GM12878 (cell line): ENCODE data around the gene GABRP. TPM values are rescaled to one million over a fixed set of nuclear protein-coding genes. Genes with fewer than 3 reads are reported as not detected.

Source experiments
- ATAC-seq: fragments of 200-7000 bp; cut with Tn5 transposase; 3 replicates; pipeline ENCODE4 v1.9.1; 2020; ENCODE audit warnings: mild to moderate bottlenecking, moderate library complexity
- BruUV-seq: library from RNA; stranded (reverse); fragments of 400-500 nt; replicated peaks from 2 replicates; lab custom pipeline; 2021; lab: Mats Ljungman, UMichigan
- CTCF ChIA-PET: fragments of 300-600 bp; sonication (Branson Sonifier 250); formaldehyde crosslinking; extraction: SDS; loops from one replicate; lab custom pipeline; 2021; ENCODE audit warnings: inconsistent platforms; lab: Yijun Ruan, JAX
- POLR2A ChIA-PET: fragments of 350-600 bp; formaldehyde crosslinking; extraction: SDS; loops from one replicate; lab custom pipeline; 2021; ENCODE audit warnings: inconsistent platforms; lab: Charles Lee
- RAD21 ChIA-PET: fragments of 300-600 bp; sonication (Branson Sonifier 250); formaldehyde crosslinking; loops from one replicate; lab custom pipeline; 2023; ENCODE audit warnings: antibody characterized with exemption; ENCODE audit not compliant: unreplicated experiment; lab: Charles Lee
- SMC1A ChIA-PET: fragments of 300-600 bp; sonication (Branson Sonifier 250); formaldehyde crosslinking; loops from one replicate; lab custom pipeline; 2023; ENCODE audit not compliant: unreplicated experiment, uncharacterized antibody; lab: Charles Lee
- DNase-seq: peaks from one replicate; pipeline ENCODE4 v3.0.0-alpha.2; 2011; ENCODE audit warnings: low read depth, low spot score
- FAIRE-seq: peaks from 3 replicates; lab custom pipeline; 2011; peaks lifted over from hg19 to GRCh38; lab: Jason Lieb, UNC
- H2AFZ ChIP-seq: 2 replicates; pipeline ENCODE4 v1.6.0; 2011; ENCODE audit warnings: low read depth, low read length, control low read depth; ENCODE audit not compliant: control insufficient read depth
- H3K27ac ChIP-seq: 2 replicates; pipeline ENCODE4 v1.5.1; 2011; ENCODE audit warnings: control low read depth; ENCODE audit not compliant: control insufficient read depth, insufficient read depth
- H3K27me3 ChIP-seq, 2 experiments: replicated peaks in 1 of 2; 2 replicates each; pipeline versions ENCODE4 v1.6.0 to v1.6.1; 2011; ENCODE audit warnings: low read length in 1 of 2; ENCODE audit not compliant: control insufficient read depth in 2 of 2, insufficient read depth in 2 of 2
- H3K36me3 ChIP-seq, 2 experiments: 2 replicates each; pipeline ENCODE4 v1.5.1; 2011; ENCODE audit warnings: low read length in 1 of 2; ENCODE audit not compliant: control insufficient read depth in 2 of 2, insufficient read depth in 2 of 2
- H3K4me1 ChIP-seq: 2 replicates; pipeline ENCODE4 v1.6.1; 2011; ENCODE audit warnings: mild to moderate bottlenecking, low read length, moderate library complexity, mixed read lengths; ENCODE audit not compliant: control insufficient read depth, insufficient read depth
- H3K4me2 ChIP-seq: 2 replicates; pipeline ENCODE4 v1.6.0; 2011; ENCODE audit warnings: control low read depth; ENCODE audit not compliant: control insufficient read depth, insufficient read depth
- H3K4me3 ChIP-seq: fragments of 200-600 bp; sonication (generic); 2 replicates; pipeline ENCODE4 v1.5.1; 2016
- H3K79me2 ChIP-seq: 2 replicates; pipeline ENCODE4 v1.6.0; 2011; ENCODE audit warnings: low read length; ENCODE audit not compliant: control insufficient read depth, insufficient read depth
- H3K9ac ChIP-seq: 2 replicates; pipeline ENCODE4 v1.8.0; 2011; ENCODE audit warnings: low read length, control low read depth, mixed read lengths; ENCODE audit not compliant: control insufficient read depth, insufficient read depth
- H3K9me3 ChIP-seq: replicated peaks from 3 replicates; pipeline ENCODE4 v1.5.1; 2011; ENCODE audit warnings: mild to moderate bottlenecking, low read length; ENCODE audit not compliant: control insufficient read depth, insufficient read depth
- H4K20me1 ChIP-seq: 2 replicates; pipeline ENCODE4 v1.6.0; 2011; ENCODE audit not compliant: control insufficient read depth, insufficient read depth
- MYB ChIP-seq: fragments of 150-350 bp; IDR thresholded peaks from 2 replicates; pipeline ENCODE4 v1.6.1; 2014; ENCODE audit warnings: mild to moderate bottlenecking, low read depth, low read length, borderline replicate concordance
- NFXL1 ChIP-seq: fragments of 450-650 bp; IDR thresholded peaks from 2 replicates; pipeline ENCODE4 v1.6.1; 2017; ENCODE audit warnings: antibody characterized with exemption, mild to moderate bottlenecking, borderline replicate concordance
- NR2C2 ChIP-seq: IDR thresholded peaks from 2 replicates; pipeline ENCODE4 v1.6.1; 2011; ENCODE audit warnings: borderline replicate concordance, low read depth; ENCODE audit not compliant: control insufficient read depth, insufficient read length
- SREBF1 ChIP-seq: IDR thresholded peaks from 2 replicates; pipeline ENCODE4 v1.6.1; 2012; ENCODE audit warnings: mild to moderate bottlenecking, low read length
- ZBED1 ChIP-seq: IDR thresholded peaks from 2 replicates; pipeline ENCODE4 v1.6.1; 2016; ENCODE audit warnings: borderline replicate concordance
- ZZZ3 ChIP-seq: IDR thresholded peaks from 2 replicates; pipeline ENCODE4 v1.6.1; 2011; ENCODE audit warnings: low read depth; ENCODE audit not compliant: control insufficient read depth, insufficient read length
- WGBS: methylation state at CpG from one replicate; pipeline ENCODE4 v1.1.6; 2016; ENCODE audit warnings: low lambda C conversion rate; ENCODE audit not compliant: insufficient replicate concordance, insufficient coverage; ENCODE audit errors: missing lambda C conversion rate; 5-methylcytosine and 5-hydroxymethylcytosine counted together
- in situ Hi-C: fragments of 300-500 bp; cut with MboI; formaldehyde crosslinking; loops from 9 replicates; pipeline ENCODE4 v1.14.3; 2018; ENCODE audit warnings: mixed read lengths
- intact Hi-C: fragments of 100-400 bp; cut with micrococcal nuclease; formaldehyde crosslinking; loops from one replicate; pipeline ENCODE4 v1.14.2; 2022; ENCODE audit not compliant: unreplicated experiment
- polyA plus RNA-seq, 11 experiments: library from polyadenylated mRNA; depleted of rRNA in 4 of 11; unstranded in 6 of 11; stranded (reverse) in 5 of 11; fragments of >200 nt; fragmentation: Nextera tagmentation in 4 of 11; fragmentation: Illumina TruSeq in 1 of 11; extraction: Ambion mirVana in 4 of 11; extraction: Trizol in 1 of 11; gene quantifications; 1 replicate in 1 of 11; 2 replicates in 10 of 11; pipeline versions ENCODE4 v1.2.1 to v1.2.3, GENCODE V29; 2011 to 2016; ENCODE audit warnings: inconsistent platforms in 2 of 11, missing spikeins in 2 of 11, low read depth in 1 of 11
- total RNA-seq, 4 experiments: library from RNA; depleted of rRNA in 3 of 4; stranded (reverse); fragments of >200 nt in 3 of 4; fragmentation: Illumina TruSeq in 1 of 4; extraction: Trizol in 1 of 4; gene quantifications; 2 replicates each; pipeline versions ENCODE4 v1.2.1 to v1.2.3, GENCODE V29; 2013 to 2021
- TF ChIP-seq, protein P1 (sequence below): IDR thresholded peaks from 2 replicates; pipeline ENCODE4 v1.6.1; 2011; ENCODE audit warnings: low read depth, mild to moderate bottlenecking, low read length, moderate library complexity, borderline replicate concordance; ENCODE audit errors: extremely low read depth
- TF ChIP-seq, protein P2 (sequence below): fragments of 450-650 bp; IDR thresholded peaks from 2 replicates; pipeline ENCODE4 v1.6.1; 2016; ENCODE audit warnings: mild to moderate bottlenecking, moderate library complexity, borderline replicate concordance
- TF ChIP-seq, protein P3 (sequence below): fragments of 450-650 bp; conservative IDR thresholded peaks from 2 replicates; pipeline ENCODE4 v1.6.1; 2017; ENCODE audit warnings: mild to moderate bottlenecking, moderate library complexity

GABRP gene
- total and polyA plus RNA-seq, 10 of the 15 experiments (the other 5 are each of a cell fraction or from before 2014, with no cell fraction given) = 0.04 TPM; not detected in 9

DNA sequence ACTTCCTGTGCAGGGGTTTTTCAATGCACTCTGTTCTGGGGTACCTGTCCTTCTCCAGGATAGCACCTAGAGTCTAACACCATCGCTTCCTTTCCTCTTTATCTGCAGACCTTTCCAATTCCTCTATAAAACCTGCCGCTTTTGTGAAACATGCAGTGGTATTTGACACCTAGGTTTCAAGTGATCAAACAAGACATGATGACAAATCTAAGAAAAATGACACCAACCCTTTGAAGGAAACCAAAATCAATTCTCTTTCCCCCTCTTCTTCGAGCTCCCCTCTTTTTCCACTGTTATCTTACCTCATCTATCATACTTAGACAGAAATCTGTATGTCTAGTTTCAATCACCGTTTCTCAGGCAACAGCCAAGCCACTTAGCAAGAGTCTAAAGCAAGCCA lies 52.7 kb downstream of the GABRP start:
- no peak overlapping the region for H2AFZ ChIP-seq
- H3K79me2 ChIP-seq = no peaks in the 10 kb centered on the region
- DNase-seq = no peak
- H3K36me3 ChIP-seq = no peaks in the 10 kb centered on the region
- in situ Hi-C loops = no loop called here
- ChIA-PET POLR2A (no interaction called here), CTCF (no interaction called here)
- H3K27ac ChIP-seq = no peak overlapping the region
- BruUV-seq = no TSS peak
- no peaks in the 10 kb centered on the region for H3K4me1 ChIP-seq
- H3K9ac ChIP-seq = no peak overlapping the region
- no peaks in the 10 kb centered on the region for H3K9me3 ChIP-seq
- H3K4me2 ChIP-seq = no peak overlapping the region
- ATAC-seq = no peak
- H4K20me1 ChIP-seq = no peaks in the 10 kb centered on the region
- FAIRE-seq = no peak
- intact Hi-C loops = no loop called here
- 22% methylated on average over 4 of the region's 4 CpGs for WGBS
- no peaks in the 10 kb centered on the region for H3K27me3 ChIP-seq
- TF ChIP-seq ZZZ3 = no peak
- no peak for TF ChIP-seq NFXL1
- TF ChIP-seq, protein P1, sequence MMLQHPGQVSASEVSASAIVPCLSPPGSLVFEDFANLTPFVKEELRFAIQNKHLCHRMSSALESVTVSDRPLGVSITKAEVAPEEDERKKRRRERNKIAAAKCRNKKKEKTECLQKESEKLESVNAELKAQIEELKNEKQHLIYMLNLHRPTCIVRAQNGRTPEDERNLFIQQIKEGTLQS = no peak
- TF ChIP-seq, protein P2, sequence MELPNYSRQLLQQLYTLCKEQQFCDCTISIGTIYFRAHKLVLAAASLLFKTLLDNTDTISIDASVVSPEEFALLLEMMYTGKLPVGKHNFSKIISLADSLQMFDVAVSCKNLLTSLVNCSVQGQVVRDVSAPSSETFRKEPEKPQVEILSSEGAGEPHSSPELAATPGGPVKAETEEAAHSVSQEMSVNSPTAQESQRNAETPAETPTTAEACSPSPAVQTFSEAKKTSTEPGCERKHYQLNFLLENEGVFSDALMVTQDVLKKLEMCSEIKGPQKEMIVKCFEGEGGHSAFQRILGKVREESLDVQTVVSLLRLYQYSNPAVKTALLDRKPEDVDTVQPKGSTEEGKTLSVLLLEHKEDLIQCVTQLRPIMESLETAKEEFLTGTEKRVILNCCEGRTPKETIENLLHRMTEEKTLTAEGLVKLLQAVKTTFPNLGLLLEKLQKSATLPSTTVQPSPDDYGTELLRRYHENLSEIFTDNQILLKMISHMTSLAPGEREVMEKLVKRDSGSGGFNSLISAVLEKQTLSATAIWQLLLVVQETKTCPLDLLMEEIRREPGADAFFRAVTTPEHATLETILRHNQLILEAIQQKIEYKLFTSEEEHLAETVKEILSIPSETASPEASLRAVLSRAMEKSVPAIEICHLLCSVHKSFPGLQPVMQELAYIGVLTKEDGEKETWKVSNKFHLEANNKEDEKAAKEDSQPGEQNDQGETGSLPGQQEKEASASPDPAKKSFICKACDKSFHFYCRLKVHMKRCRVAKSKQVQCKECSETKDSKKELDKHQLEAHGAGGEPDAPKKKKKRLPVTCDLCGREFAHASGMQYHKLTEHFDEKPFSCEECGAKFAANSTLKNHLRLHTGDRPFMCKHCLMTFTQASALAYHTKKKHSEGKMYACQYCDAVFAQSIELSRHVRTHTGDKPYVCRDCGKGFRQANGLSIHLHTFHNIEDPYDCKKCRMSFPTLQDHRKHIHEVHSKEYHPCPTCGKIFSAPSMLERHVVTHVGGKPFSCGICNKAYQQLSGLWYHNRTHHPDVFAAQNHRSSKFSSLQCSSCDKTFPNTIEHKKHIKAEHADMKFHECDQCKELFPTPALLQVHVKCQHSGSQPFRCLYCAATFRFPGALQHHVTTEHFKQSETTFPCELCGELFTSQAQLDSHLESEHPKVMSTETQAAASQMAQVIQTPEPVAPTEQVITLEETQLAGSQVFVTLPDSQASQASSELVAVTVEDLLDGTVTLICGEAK = no peak
- TF ChIP-seq, protein P3, sequence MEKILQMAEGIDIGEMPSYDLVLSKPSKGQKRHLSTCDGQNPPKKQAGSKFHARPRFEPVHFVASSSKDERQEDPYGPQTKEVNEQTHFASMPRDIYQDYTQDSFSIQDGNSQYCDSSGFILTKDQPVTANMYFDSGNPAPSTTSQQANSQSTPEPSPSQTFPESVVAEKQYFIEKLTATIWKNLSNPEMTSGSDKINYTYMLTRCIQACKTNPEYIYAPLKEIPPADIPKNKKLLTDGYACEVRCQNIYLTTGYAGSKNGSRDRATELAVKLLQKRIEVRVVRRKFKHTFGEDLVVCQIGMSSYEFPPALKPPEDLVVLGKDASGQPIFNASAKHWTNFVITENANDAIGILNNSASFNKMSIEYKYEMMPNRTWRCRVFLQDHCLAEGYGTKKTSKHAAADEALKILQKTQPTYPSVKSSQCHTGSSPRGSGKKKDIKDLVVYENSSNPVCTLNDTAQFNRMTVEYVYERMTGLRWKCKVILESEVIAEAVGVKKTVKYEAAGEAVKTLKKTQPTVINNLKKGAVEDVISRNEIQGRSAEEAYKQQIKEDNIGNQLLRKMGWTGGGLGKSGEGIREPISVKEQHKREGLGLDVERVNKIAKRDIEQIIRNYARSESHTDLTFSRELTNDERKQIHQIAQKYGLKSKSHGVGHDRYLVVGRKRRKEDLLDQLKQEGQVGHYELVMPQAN = no peak
- TF ChIP-seq MYB = no peak
- TF ChIP-seq SREBF1 = no peak
- no peak for TF ChIP-seq NR2C2
- TF ChIP-seq ZBED1 = no peak
- TF ChIP-seq, all 136 proteins: peak for 0
- ChIA-PET SMC1A (no interaction called here), RAD21 (no interaction called here)
- H3K4me3 ChIP-seq = no peak overlapping the region
